Brain microvascular endothelial cell (primary cell): ENCODE measurements around the gene C12orf76.
A peak's percentile ranks its signal among the peaks of the same experiment; 100 is the strongest.

ENCODE experiments used
- DNase-seq: peaks from one replicate; pipeline ENCODE4 v3.0.0-alpha.2; 2020
- H3K27ac ChIP-seq: fragments of 250-450 bp; sonication (Bioruptor Pico); 2 replicates; pipeline ENCODE4 v1.5.1; 2020; ENCODE audit warnings: mild to moderate bottlenecking, moderate library complexity
- H3K27me3 ChIP-seq: fragments of 250-450 bp; sonication (Bioruptor Pico); replicated peaks from 2 replicates; pipeline ENCODE4 v1.5.1; 2020; ENCODE audit warnings: mild to moderate bottlenecking
- H3K36me3 ChIP-seq: fragments of 250-450 bp; sonication (Bioruptor Pico); replicated peaks from 2 replicates; pipeline ENCODE4 v1.5.1; 2020; ENCODE audit warnings: mild to moderate bottlenecking
- H3K4me3 ChIP-seq: 2 replicates; pipeline ENCODE4 v1.5.1; 2011; ENCODE audit warnings: low read depth, mild to moderate bottlenecking, control low read depth, low read length, moderate library complexity
- CTCF ChIP-seq: IDR thresholded peaks from 2 replicates; pipeline ENCODE4 v1.5.1; 2011; ENCODE audit warnings: low read depth, mild to moderate bottlenecking, moderate library complexity, low read length, control low read depth, inconsistent platforms; ENCODE audit errors: missing control alignments
- in situ Hi-C: cut with HindIII; loops from 2 replicates; pipeline ENCODE4 v1.10.0; 2017; ENCODE audit warnings: low sequenced_read_pairs, low pct_ligation_motif_present

C12orf76 gene

GRCh38 chr12:110005319-110005973 lies 42.9 kb downstream of the C12orf76 start:
- in situ Hi-C loops: no loop called here
- DNase-seq: no peak

GRCh38 chr12:110004598-110004997 lies 43.7 kb downstream of the C12orf76 start:
- in situ Hi-C loops: no loop called here
- TF ChIP-seq CTCF: no peak

More at GRCh38 chr12:110005319-110005973, 42.9 kb downstream of the C12orf76 start:
- Histone ChIP-seq H3K27ac (no peak overlapping the region), H3K27me3 (no peaks in the 10 kb centered on the region), H3K4me3 (no peak overlapping the region), H3K36me3 (peaks cover 5% of the 10 kb centered on the region)
- no peak for TF ChIP-seq CTCF

GRCh38 chr12:110002676-110003515 lies 45.4 kb downstream of the C12orf76 start:
- H3K4me3 ChIP-seq: no peak overlapping the region
- in situ Hi-C loops: no loop called here
- no peak overlapping the region for H3K27ac ChIP-seq
- H3K36me3 ChIP-seq: peaks cover 5% of the 10 kb centered on the region
- no peaks in the 10 kb centered on the region for H3K27me3 ChIP-seq
- no peak for TF ChIP-seq CTCF
- DNase-seq: no peak

More at GRCh38 chr12:110004598-110004997, 43.7 kb downstream of the C12orf76 start:
- H3K4me3 ChIP-seq: no peak overlapping the region
- H3K27ac ChIP-seq: no peak overlapping the region
- H3K27me3 ChIP-seq: no peaks in the 10 kb centered on the region
- H3K36me3 ChIP-seq: peaks cover 5% of the 10 kb centered on the region
- DNase-seq: no peak

- H3K27me3 ChIP-seq: no peaks in the 10 kb centered on the region
- no peak overlapping the region for H3K4me3 ChIP-seq
- peaks cover 5% of the 10 kb centered on the region for H3K36me3 ChIP-seq
- peak; percentile 31 for DNase-seq
- no peak for TF ChIP-seq CTCF
- H3K27ac ChIP-seq: peak overlapping the region; percentile 44
- in situ Hi-C loops: no loop called here
Measured at GRCh38 chr12:110001596-110001995, 46.7 kb downstream of the C12orf76 start.

- no peak overlapping the region for H3K27ac ChIP-seq
- no peak for DNase-seq
Measured at GRCh38 chr12:109999983-110000505, 48.3 kb downstream of the C12orf76 start.

More at GRCh38 chr12:109999983-110000505, 48.3 kb downstream of the C12orf76 start:
- no peak for TF ChIP-seq CTCF
- Histone ChIP-seq H3K36me3 (peaks cover 5% of the 10 kb centered on the region), H3K27me3 (no peaks in the 10 kb centered on the region), H3K4me3 (peak overlapping the region; percentile 74)
- in situ Hi-C loops: no loop called here
